Ovary (tissue), 9 donors: ENCODE measurements around the gene STX8. TPM values are rescaled to one million over a fixed set of nuclear protein-coding genes. Genes with fewer than 3 reads are reported as not detected.
A peak's percentile ranks its signal among the peaks of the same experiment; 100 is the strongest.
"Not testable (repeated sequence)": the region's sequence is repeated elsewhere in the genome, so short reads cannot be mapped to it uniquely, and the experiment has no call there.

Source experiments
- DNase-seq, 5 donors: peaks; one replicate each; pipeline ENCODE4 v3.0.0-alpha.2; 2019 to 2020
- H3K27ac ChIP-seq, 2 donors: fragments of 200-600 bp; one replicate each; pipeline versions ENCODE4 v1.5.1 to v1.8.0; 2019 to 2022
- H3K27me3 ChIP-seq: fragments of 200-600 bp; one replicate; pipeline ENCODE4 v1.8.0; 2022
- H3K36me3 ChIP-seq: fragments of 200-600 bp; sonication (generic); one replicate; pipeline ENCODE4 v1.5.1; 2019
- H3K4me1 ChIP-seq: one replicate; pipeline ENCODE4 v1.8.1; 2013; ENCODE audit warnings: mild to moderate bottlenecking, moderate library complexity; ENCODE audit not compliant: insufficient read depth
- H3K4me3 ChIP-seq: fragments of 200-600 bp; sonication (generic); one replicate; pipeline ENCODE4 v1.5.1; 2017
- H3K9me3 ChIP-seq, 2 donors: fragments of 200-600 bp in 1 of 2; sonication (generic) in 1 of 2; one replicate each; pipeline versions ENCODE4 v1.5.1 to v1.8.1; 2013 to 2019; ENCODE audit warnings: mild to moderate bottlenecking in 1 of 2, moderate library complexity in 1 of 2
- EP300 ChIP-seq: sonication (generic); formaldehyde crosslinking; IDR thresholded peaks from one replicate; pipeline ENCODE4 v1.6.1; 2017; ENCODE audit warnings: antibody characterized with exemption
- POLR2A ChIP-seq: fragments of 450-650 bp; IDR thresholded peaks from one replicate; pipeline ENCODE4 v1.6.1; 2017; ENCODE audit warnings: antibody characterized with exemption, mild to moderate bottlenecking, moderate library complexity
- WGBS, 3 donors: extraction: QIAGEN DNeasy Blood & Tissue Kit in 1 of 3; methylation state at CpG; one replicate each; pipeline versions ENCODE4 v1.1.5 to v1.1.7; 2013 to 2017; 5-methylcytosine and 5-hydroxymethylcytosine counted together
- intact Hi-C, 4 donors: fragments of 100-400 bp; cut with DNase I; formaldehyde crosslinking; loops; one replicate each; pipeline versions ENCODE4 v1.11.0 to v1.15.1; 2022 to 2023
- polyA plus RNA-seq, 2 donors: library from polyadenylated mRNA; stranded (reverse); fragments of 200-250 nt in 1 of 2; fragments of 350-450 nt in 1 of 2; fragmentation: Illumina TruSeq in 1 of 2; extraction: RNeasy Lipid Tissue Mini Kit (QIAGEN cat#74804) in 1 of 2; gene quantifications; one replicate each; pipeline ENCODE4 v1.2.3, GENCODE V29; 2013 to 2014
- total RNA-seq, 7 donors: library from RNA; depleted of rRNA in 2 of 7; stranded (reverse); fragments of >200 nt in 2 of 7; fragmentation: NEBNext Ultra II Directional in 3 of 7; extraction: Animal tissue kit (Norgen Biotek cat#: 25700) in 3 of 7; gene quantifications; one replicate each; pipeline versions ENCODE4 v1.1.0 to v1.2.4, GENCODE V29; 2016 to 2023
- TF ChIP-seq, protein P1 (sequence below), 3 donors: fragments of 450-650 bp in 2 of 3; fragments of 200-600 bp in 1 of 3; IDR thresholded peaks; one replicate each; pipeline versions ENCODE4 v1.5.1 to v1.8.0; 2016 to 2022; ENCODE audit warnings: antibody characterized with exemption in 3 of 3, mild to moderate bottlenecking in 1 of 3
- donor health status: DM: no; HTN: no; CAD: no; lungs with moderate emphysema.
- donor health status: DM: no; HTN: no; CAD: no.
- donor health status: Bipolar disorder and iron deficiency.
- donor health status: DM: yes; HTN: yes; CAD: no.
- donor health status: DM: no; HTN: no; CAD: no.
- donor health status: DM: yes; HTN: yes; CAD: no.

Gene STX8
- total and polyA plus RNA-seq, 9 donors: 37.6 to 112 (median 53.8) TPM

DNA sequence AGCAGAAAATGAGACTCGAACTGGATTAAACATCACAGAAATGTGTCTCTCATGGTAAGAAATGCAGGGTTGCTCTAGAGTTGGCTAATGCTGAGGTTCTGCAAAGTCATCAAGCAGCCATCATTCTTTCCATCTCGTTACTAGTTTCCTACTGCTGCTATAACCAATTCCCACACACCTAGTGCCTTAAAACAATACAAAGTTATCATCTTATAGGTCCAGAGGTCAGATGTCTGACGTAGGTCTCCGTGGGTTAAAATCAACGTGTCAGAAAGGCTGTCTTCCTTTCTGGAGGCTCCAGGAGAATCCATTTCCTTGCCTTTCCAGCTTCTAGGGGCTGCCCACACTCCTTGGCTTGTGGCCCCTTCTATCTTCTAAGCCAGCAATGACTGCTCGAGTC, 118.6 kb downstream of the STX8 start:
- intact Hi-C loops: no loop called here
- no peaks in the 10 kb centered on the region for H3K9me3 ChIP-seq
- no peaks in the 10 kb centered on the region for H3K36me3 ChIP-seq
- TF ChIP-seq POLR2A: no peak
- TF ChIP-seq, protein P1, sequence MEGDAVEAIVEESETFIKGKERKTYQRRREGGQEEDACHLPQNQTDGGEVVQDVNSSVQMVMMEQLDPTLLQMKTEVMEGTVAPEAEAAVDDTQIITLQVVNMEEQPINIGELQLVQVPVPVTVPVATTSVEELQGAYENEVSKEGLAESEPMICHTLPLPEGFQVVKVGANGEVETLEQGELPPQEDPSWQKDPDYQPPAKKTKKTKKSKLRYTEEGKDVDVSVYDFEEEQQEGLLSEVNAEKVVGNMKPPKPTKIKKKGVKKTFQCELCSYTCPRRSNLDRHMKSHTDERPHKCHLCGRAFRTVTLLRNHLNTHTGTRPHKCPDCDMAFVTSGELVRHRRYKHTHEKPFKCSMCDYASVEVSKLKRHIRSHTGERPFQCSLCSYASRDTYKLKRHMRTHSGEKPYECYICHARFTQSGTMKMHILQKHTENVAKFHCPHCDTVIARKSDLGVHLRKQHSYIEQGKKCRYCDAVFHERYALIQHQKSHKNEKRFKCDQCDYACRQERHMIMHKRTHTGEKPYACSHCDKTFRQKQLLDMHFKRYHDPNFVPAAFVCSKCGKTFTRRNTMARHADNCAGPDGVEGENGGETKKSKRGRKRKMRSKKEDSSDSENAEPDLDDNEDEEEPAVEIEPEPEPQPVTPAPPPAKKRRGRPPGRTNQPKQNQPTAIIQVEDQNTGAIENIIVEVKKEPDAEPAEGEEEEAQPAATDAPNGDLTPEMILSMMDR (IDR thresholded peaks at IDR 0.05): no peak
- no peak for TF ChIP-seq EP300
- no peaks in the 10 kb centered on the region for H3K4me1 ChIP-seq
- no peak overlapping the region for H3K4me3 ChIP-seq
- no peak overlapping the region for H3K27ac ChIP-seq
- H3K27me3 ChIP-seq: no peaks in the 10 kb centered on the region
- DNase-seq: no peak
- WGBS, 3 donors: 91 to 95% (median 91%) methylated on average over 6 of the region's 6 CpGs

DNA sequence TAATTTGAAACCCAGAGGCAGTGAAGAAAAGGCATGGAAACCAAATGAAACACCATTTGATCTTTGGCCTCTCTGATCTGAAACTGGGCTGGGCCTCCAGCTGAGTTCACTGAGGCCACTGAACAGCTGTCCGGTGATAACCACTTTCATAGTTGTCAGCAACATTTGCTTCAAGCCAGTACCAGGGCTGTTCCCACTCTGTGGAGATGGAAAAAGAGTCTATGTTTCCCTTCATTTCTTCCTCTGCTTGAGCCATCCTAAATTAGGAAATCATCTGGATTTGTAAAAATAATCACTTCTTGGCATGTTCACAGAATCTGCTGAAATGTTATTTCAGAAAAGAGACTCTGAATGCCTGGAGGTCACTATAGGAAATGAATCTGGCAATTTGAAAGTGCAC, 119.3 kb downstream of the STX8 start:
- WGBS, 3 donors: 21 to 44% (median 30%) methylated on average over 1 of the region's 1 CpG
- Histone ChIP-seq H3K27me3 (no peaks in the 10 kb centered on the region), H3K4me1 (no peaks in the 10 kb centered on the region), H3K4me3 (no peak overlapping the region), H3K27ac (no peak overlapping the region), H3K36me3 (no peaks in the 10 kb centered on the region), H3K9me3 (no peaks in the 10 kb centered on the region)
- intact Hi-C loops: no loop called here
- DNase-seq: peak in 1 of 5 donors; percentile 28
- TF ChIP-seq EP300: no peak
- TF ChIP-seq POLR2A: no peak
- TF ChIP-seq, protein P1 (IDR thresholded peaks at IDR 0.05): no peak

DNA sequence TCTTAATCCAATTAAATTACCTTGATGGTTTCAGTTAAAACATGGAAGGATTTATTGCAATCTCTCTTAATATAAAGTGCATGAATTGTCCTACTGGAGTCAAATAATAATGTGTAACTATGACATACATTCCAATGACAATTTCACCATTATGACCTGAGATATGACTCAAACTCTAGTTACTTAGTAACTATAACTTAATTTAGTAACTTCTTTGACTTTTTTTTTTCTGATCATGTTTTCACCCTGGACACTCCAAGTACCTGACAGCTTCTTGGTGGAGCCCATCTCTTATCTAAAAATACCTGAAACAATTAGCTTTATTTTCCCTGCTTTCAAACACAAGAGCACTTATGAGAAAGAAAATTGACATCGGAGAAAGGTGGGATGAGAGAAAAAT, 123.7 kb downstream of the STX8 start:
- TF ChIP-seq, protein P1 (IDR thresholded peaks at IDR 0.05): no peak
- no peak for TF ChIP-seq EP300
- no peak for TF ChIP-seq POLR2A
- WGBS, 3 donors: 91 to 100% (median 95%) methylated on average over 1 of the region's 1 CpG
- Histone ChIP-seq H3K27me3 (no peaks in the 10 kb centered on the region), H3K27ac (no peak overlapping the region), H3K4me3 (no peak overlapping the region), H3K36me3 (no peaks in the 10 kb centered on the region), H3K4me1 (no peaks in the 10 kb centered on the region), H3K9me3 (no peaks in the 10 kb centered on the region)
- intact Hi-C loops: no loop called here
- no peak for DNase-seq

DNA sequence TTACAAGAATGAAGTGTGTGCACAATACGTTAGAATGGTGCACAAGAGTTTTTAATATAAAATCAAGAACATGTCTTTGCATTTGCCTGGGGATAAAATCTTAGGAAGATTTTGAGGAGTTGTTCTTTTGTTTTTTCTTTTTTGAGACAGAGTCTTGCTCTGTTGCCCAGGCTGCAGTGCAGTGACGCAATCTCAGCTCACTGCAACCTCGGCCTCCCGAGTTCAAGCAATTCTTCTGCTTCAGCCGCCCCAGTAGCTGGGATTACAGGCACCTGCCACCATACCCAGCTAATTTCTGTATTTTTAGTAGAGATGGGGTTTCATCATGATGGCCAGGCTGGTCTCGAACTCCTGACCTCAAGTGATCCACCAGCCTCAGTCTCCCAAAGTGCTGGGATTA, 128.3 kb downstream of the STX8 start:
- DNase-seq, H3K4me3 ChIP-seq, H3K9me3 ChIP-seq, H3K4me1 ChIP-seq, H3K27me3 ChIP-seq, intact Hi-C loops, H3K36me3 ChIP-seq, H3K27ac ChIP-seq: not testable (repeated sequence)
- WGBS, 3 donors: 89 to 95% (median 90%) methylated on average over 6 of the region's 6 CpGs

DNA sequence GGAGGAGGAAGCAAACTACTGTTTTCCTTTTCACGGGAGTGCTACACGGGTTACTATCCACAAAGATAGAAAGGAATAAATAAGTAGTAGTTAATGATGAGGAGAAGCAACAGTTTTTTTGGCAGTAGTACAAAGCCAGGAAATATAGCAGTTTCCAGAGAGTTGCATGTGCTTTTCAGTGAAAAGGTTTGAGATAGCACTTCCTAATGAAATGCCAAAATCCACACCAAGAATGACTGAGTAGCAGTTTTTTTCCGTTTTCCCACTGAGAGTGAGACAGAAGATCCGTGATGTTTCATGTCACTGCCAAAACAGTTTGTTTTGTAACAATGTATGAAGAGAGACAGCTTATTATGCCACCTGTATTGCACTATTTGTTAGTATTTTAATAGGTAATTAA, 129.1 kb downstream of the STX8 start:
- 8 to 15% (median 11%) methylated on average over 4 of the region's 4 CpGs for WGBS, 3 donors
- Histone ChIP-seq H3K4me1 (no peaks in the 10 kb centered on the region), H3K36me3 (no peaks in the 10 kb centered on the region), H3K4me3 (no peak overlapping the region), H3K27ac (no peak overlapping the region), H3K9me3 (no peaks in the 10 kb centered on the region), H3K27me3 (no peaks in the 10 kb centered on the region)
- intact Hi-C loops: no loop called here
- no peak for TF ChIP-seq EP300
- TF ChIP-seq, protein P1 (IDR thresholded peaks at IDR 0.05): no peak
- no peak for TF ChIP-seq POLR2A
- DNase-seq: no peak
